Nucleus accumbens (tissue), 56 donors: ENCODE data around the gene ARHGEF37.
"Not testable (repeated sequence)": the region's sequence is repeated elsewhere in the genome, so short reads cannot be mapped to it uniquely, and the experiment has no call there.

ENCODE experiments used
- DNase-seq, 56 donors: peaks; one replicate each; lab custom pipeline; 2025; lab: John Stamatoyannopoulos, UW

ARHGEF37 gene

GRCh38 chr5:149644629-149645028, 63.3 kb downstream of the ARHGEF37 start:
- DNase-seq: no peak

GRCh38 chr5:149645236-149645635, 63.9 kb downstream of the ARHGEF37 start:
- no peak for DNase-seq

- DNase-seq: no peak
Measured at GRCh38 chr5:149645725-149646124, 64.4 kb downstream of the ARHGEF37 start.

- DNase-seq: peak in 1 of 56 donors; percentile 10
Measured at GRCh38 chr5:149646564-149646963, 65.3 kb downstream of the ARHGEF37 start.

GRCh38 chr5:149647334-149647733, 66.0 kb downstream of the ARHGEF37 start:
- DNase-seq: no peak

- DNase-seq: not testable (repeated sequence)
Measured at GRCh38 chr5:149648464-149649393, 67.4 kb downstream of the ARHGEF37 start.

GRCh38 chr5:149649730-149650129, 68.4 kb downstream of the ARHGEF37 start:
- DNase-seq: not testable (repeated sequence)

- DNase-seq: no peak
Measured at GRCh38 chr5:149651686-149652085, 70.4 kb downstream of the ARHGEF37 start.

- DNase-seq: no peak
Measured at GRCh38 chr5:149652697-149653096, 71.4 kb downstream of the ARHGEF37 start.

- no peak for DNase-seq
Measured at GRCh38 chr5:149654231-149654630, 72.9 kb downstream of the ARHGEF37 start.

GRCh38 chr5:149654883-149655505, 73.7 kb downstream of the ARHGEF37 start:
- no peak for DNase-seq

- DNase-seq: no peak
Measured at GRCh38 chr5:149656576-149657182, 75.4 kb downstream of the ARHGEF37 start.

GRCh38 chr5:149657324-149657723, 76.0 kb downstream of the ARHGEF37 start:
- no peak for DNase-seq

GRCh38 chr5:149658299-149658698, 77.0 kb downstream of the ARHGEF37 start:
- no peak for DNase-seq

- DNase-seq: no peak
Measured at GRCh38 chr5:149664083-149664482, 82.8 kb downstream of the ARHGEF37 start.

GRCh38 chr5:149664666-149665415, 83.5 kb downstream of the ARHGEF37 start:
- DNase-seq: no peak

GRCh38 chr5:149665416-149666175, 84.3 kb downstream of the ARHGEF37 start:
- DNase-seq: no peak

GRCh38 chr5:149666212-149666852, 85.0 kb downstream of the ARHGEF37 start:
- DNase-seq: no peak

GRCh38 chr5:149667084-149667828, 86.0 kb downstream of the ARHGEF37 start:
- no peak for DNase-seq
